ENCODE results near the gene TAS1R2. TPM values are rescaled to one million over a fixed set of nuclear protein-coding genes. Genes with fewer than 3 reads are reported as not detected.

The TAS1R2 gene
- total RNA-seq, 1 donor from 2014 or later: not detected

GRCh38 chr1:18819203-18819602 is 40.3 kb downstream of the TAS1R2 start:
- DNase-seq (no peak), ATAC-seq (no peak)
- Histone ChIP-seq H3K27me3 (ENCODE audit: low read depth) (peaks cover 37% of the 10 kb centered on the region), H3K4me1 (no peaks in the 10 kb centered on the region), H3K4me3 (no peak overlapping the region), H3K27ac (no peak overlapping the region), H3K36me3 (no peaks in the 10 kb centered on the region), H3K9me3 (no peaks in the 10 kb centered on the region)
- TF ChIP-seq, protein P1, sequence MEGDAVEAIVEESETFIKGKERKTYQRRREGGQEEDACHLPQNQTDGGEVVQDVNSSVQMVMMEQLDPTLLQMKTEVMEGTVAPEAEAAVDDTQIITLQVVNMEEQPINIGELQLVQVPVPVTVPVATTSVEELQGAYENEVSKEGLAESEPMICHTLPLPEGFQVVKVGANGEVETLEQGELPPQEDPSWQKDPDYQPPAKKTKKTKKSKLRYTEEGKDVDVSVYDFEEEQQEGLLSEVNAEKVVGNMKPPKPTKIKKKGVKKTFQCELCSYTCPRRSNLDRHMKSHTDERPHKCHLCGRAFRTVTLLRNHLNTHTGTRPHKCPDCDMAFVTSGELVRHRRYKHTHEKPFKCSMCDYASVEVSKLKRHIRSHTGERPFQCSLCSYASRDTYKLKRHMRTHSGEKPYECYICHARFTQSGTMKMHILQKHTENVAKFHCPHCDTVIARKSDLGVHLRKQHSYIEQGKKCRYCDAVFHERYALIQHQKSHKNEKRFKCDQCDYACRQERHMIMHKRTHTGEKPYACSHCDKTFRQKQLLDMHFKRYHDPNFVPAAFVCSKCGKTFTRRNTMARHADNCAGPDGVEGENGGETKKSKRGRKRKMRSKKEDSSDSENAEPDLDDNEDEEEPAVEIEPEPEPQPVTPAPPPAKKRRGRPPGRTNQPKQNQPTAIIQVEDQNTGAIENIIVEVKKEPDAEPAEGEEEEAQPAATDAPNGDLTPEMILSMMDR (IDR thresholded peaks at IDR 0.05): no peak
- intact Hi-C loops (cut with DNase I): no loop called here

- intact Hi-C loops (cut with DNase I): no loop called here
- Histone ChIP-seq H3K27me3 (ENCODE audit: low read depth) (peaks cover 37% of the 10 kb centered on the region), H3K27ac (no peak overlapping the region), H3K4me3 (no peak overlapping the region), H3K36me3 (no peaks in the 10 kb centered on the region), H3K4me1 (no peaks in the 10 kb centered on the region), H3K9me3 (no peaks in the 10 kb centered on the region)
- DNase-seq (no peak), ATAC-seq (no peak)
- TF ChIP-seq, protein P1 (IDR thresholded peaks at IDR 0.05): no peak
These were observed 41.5 kb downstream of the TAS1R2 start for GRCh38 chr1:18817795-18818435.

DNA sequence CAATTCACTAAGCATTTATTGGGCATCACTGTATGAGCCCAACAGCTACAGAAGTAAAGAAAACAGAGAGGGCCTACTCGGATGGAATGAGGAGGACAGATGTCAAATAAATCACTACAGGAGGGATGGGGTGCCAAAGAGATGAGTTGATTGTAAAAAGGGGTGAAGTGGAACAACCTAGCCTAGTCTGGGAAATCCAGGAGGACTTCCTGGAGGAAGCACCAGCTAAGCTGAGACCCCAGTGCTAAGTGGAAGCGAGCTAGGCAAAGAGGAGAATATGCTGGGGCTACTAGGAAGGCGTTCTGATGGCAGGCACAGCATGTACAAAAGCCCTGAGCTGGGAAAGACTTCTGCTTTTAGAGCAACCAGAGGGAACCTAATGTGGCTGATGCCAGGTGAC is 42.1 kb downstream of the TAS1R2 start:
- Histone ChIP-seq H3K36me3 (no peaks in the 10 kb centered on the region), H3K27me3 (ENCODE audit: low read depth) (peaks cover 37% of the 10 kb centered on the region), H3K4me3 (no peak overlapping the region), H3K9me3 (no peaks in the 10 kb centered on the region), H3K4me1 (no peaks in the 10 kb centered on the region), H3K27ac (no peak overlapping the region)
- ATAC-seq (no peak), DNase-seq (no peak)
- TF ChIP-seq, protein P1 (IDR thresholded peaks at IDR 0.05): no peak
- intact Hi-C loops (cut with DNase I): no loop called here

- ATAC-seq: no peak
- TF ChIP-seq, protein P1 (IDR thresholded peaks at IDR 0.05): no peak
- Histone ChIP-seq H3K27ac (no peak overlapping the region), H3K4me1 (no peaks in the 10 kb centered on the region), H3K9me3 (no peaks in the 10 kb centered on the region), H3K36me3 (no peaks in the 10 kb centered on the region), H3K4me3 (no peak overlapping the region), H3K27me3 (ENCODE audit: low read depth) (peaks cover 37% of the 10 kb centered on the region)
- no peak for DNase-seq
- intact Hi-C loops (cut with DNase I): no loop called here
These were observed 42.7 kb downstream of the TAS1R2 start for GRCh38 chr1:18816808-18817207.

GRCh38 chr1:18814874-18815531 is 44.5 kb downstream of the TAS1R2 start:
- TF ChIP-seq, protein P1 (IDR thresholded peaks at IDR 0.05): no peak
- intact Hi-C loops (cut with DNase I): no loop called here
- Histone ChIP-seq H3K27ac (no peak overlapping the region), H3K4me1 (no peaks in the 10 kb centered on the region), H3K36me3 (no peaks in the 10 kb centered on the region), H3K9me3 (no peaks in the 10 kb centered on the region), H3K27me3 (ENCODE audit: low read depth) (peaks cover 33% of the 10 kb centered on the region), H3K4me3 (no peak overlapping the region)
- no peak for DNase-seq
- ATAC-seq: no peak

Measured in lower lobe of right lung (tissue), 2 donors.